Kidney (tissue), 14 donors: ENCODE data around the gene KRT1. TPM values are rescaled to one million over a fixed set of nuclear protein-coding genes. Genes with fewer than 3 reads are reported as not detected.

Source experiments
- DNase-seq, 5 donors: peaks; one replicate each; pipeline ENCODE4 v3.0.0-alpha.2; 2013 to 2020
- FAIRE-seq: peaks from 2 replicates; lab custom pipeline; 2012; peaks lifted over from hg19 to GRCh38; lab: Jason Lieb, UNC
- H3K27ac ChIP-seq, 2 donors: one replicate each; pipeline ENCODE4 v1.7.0; 2013; ENCODE audit warnings: low read depth in 2 of 2, low read length in 2 of 2, inconsistent platforms in 1 of 2
- H3K27me3 ChIP-seq: one replicate; pipeline ENCODE4 v1.7.1; 2013; ENCODE audit warnings: low read length, inconsistent platforms; ENCODE audit not compliant: control insufficient read depth, insufficient read depth
- H3K36me3 ChIP-seq, 3 donors: one replicate each; pipeline versions ENCODE4 v1.7.0 to v1.7.1; 2013; ENCODE audit warnings: low read length in 3 of 3, control low read depth in 1 of 3, inconsistent platforms in 1 of 3; ENCODE audit not compliant: insufficient read depth in 3 of 3, control insufficient read depth in 2 of 3
- H3K4me1 ChIP-seq, 3 donors: one replicate each; pipeline versions ENCODE4 v1.7.0 to v1.7.1; 2013; ENCODE audit warnings: low read length in 3 of 3, inconsistent platforms in 1 of 3, low read depth in 1 of 3; ENCODE audit not compliant: control insufficient read depth in 2 of 3, insufficient read depth in 2 of 3
- H3K4me3 ChIP-seq, 3 donors: one replicate each; pipeline versions ENCODE4 v1.7.0 to v1.8.1; 2013; ENCODE audit warnings: low read length in 3 of 3, control low read depth in 1 of 3, inconsistent platforms in 1 of 3
- H3K9ac ChIP-seq, 3 donors: one replicate each; pipeline versions ENCODE4 v1.7.0 to v1.7.1; 2013; ENCODE audit warnings: low read length in 3 of 3, control low read depth in 1 of 3, inconsistent platforms in 1 of 3
- H3K9me3 ChIP-seq, 3 donors: one replicate each; pipeline versions ENCODE4 v1.7.0 to v1.7.1; 2013; ENCODE audit warnings: low read length in 3 of 3, control low read depth in 1 of 3, inconsistent platforms in 1 of 3; ENCODE audit not compliant: control insufficient read depth in 2 of 3, insufficient read depth in 1 of 3
- CTCF ChIP-seq: IDR thresholded peaks from 3 replicates; pipeline ENCODE4 v1.5.1; 2012; ENCODE audit warnings: mild to moderate bottlenecking, moderate library complexity, borderline replicate concordance; ENCODE audit not compliant: insufficient read depth; ENCODE audit errors: extremely low read depth
- intact Hi-C: fragments of 100-400 bp; cut with DNase I; formaldehyde crosslinking; loops from one replicate; pipeline ENCODE4 v1.11.1; 2022
- polyA plus RNA-seq: library from polyadenylated mRNA; stranded (reverse); fragments of 350-450 nt; fragmentation: Illumina TruSeq; extraction: RNeasy Lipid Tissue Mini Kit (QIAGEN cat#74804); gene quantifications from one replicate; pipeline ENCODE4 v1.2.3, GENCODE V29; 2014; ENCODE audit warnings: low read depth, low replicate concordance; ENCODE audit not compliant: insufficient read depth
- total RNA-seq: library from RNA; stranded (reverse); fragmentation: NEBNext Ultra II Directional; extraction: Animal tissue kit (Norgen Biotek cat#: 25700); gene quantifications from one replicate; pipeline ENCODE4 v1.2.1, GENCODE V29; 2021
- donor health status: control.
- donor health status: control.
- donor health status: control.
- donor health status: control.
- donor health status: control.
- donor health status: DM: yes; HTN: yes; CAD: no.
- donor health status: Normal renal cell carcinoma (clear cell type).

KRT1 gene
- total and polyA plus RNA-seq, 2 donors from 2014 or later: not detected

DNA sequence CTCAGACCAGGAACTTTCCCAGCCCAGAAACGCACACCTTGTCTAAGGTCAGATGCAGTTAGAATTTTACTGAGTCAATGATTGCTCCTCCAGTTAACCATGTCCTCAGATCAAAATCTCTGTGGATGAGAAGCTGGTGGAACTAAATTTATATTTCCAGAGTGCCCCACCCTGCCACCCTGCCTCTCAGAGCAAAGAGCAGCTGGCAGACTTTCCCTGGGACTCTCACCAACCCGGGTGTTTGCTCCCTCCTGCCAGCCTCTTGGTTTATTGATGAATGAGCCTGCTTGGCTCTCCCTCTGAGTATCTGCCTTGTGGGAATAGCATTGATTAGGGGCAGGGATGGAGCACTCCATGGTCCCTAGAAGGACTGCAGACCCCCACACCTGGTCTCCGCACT, 5.9 kb upstream of the KRT1 start:
- H3K9ac ChIP-seq: no peak overlapping the region
- H3K27me3 ChIP-seq: no peaks in the 10 kb centered on the region
- no peaks in the 10 kb centered on the region for H3K9me3 ChIP-seq
- no peaks in the 10 kb centered on the region for H3K4me1 ChIP-seq
- no peak overlapping the region for H3K27ac ChIP-seq
- no peak overlapping the region for H3K4me3 ChIP-seq
- no peak for TF ChIP-seq CTCF
- FAIRE-seq (no peak), DNase-seq (no peak)
- H3K36me3 ChIP-seq: no peaks in the 10 kb centered on the region
- intact Hi-C loops: no loop called here

DNA sequence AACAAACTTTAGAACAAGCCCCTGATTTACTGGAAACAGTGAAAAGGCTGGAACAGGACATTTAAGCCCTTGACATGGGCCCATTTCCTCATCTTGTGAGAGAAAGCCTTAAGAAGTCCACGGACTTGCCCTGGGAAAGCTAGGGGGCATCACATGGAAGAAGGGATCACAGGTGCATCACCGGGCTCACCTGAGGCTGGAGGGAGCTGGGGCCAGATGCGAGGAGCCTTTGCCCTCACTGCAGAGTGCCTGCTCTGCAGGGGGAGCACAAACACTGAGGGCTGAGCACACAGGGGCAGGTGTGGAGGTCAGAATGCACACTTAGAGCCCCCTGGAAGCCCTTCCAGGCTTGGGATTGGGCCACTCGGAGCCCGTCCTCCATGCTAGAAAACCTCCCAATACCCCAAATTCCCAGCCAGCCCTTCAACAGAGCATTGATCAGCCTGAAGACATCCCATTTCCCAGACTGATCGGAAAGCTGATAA, 5.2 kb upstream of the KRT1 start:
- FAIRE-seq (no peak), DNase-seq (no peak)
- Histone ChIP-seq H3K27me3 (no peaks in the 10 kb centered on the region), H3K36me3 (no peaks in the 10 kb centered on the region), H3K9me3 (no peaks in the 10 kb centered on the region), H3K27ac (no peak overlapping the region), H3K4me3 (no peak overlapping the region), H3K4me1 (no peaks in the 10 kb centered on the region), H3K9ac (no peak overlapping the region)
- intact Hi-C loops: no loop called here
- TF ChIP-seq CTCF: no peak

- Histone ChIP-seq H3K27ac (no peak overlapping the region), H3K36me3 (no peaks in the 10 kb centered on the region), H3K4me1 (no peaks in the 10 kb centered on the region), H3K9me3 (no peaks in the 10 kb centered on the region), H3K4me3 (no peak overlapping the region), H3K27me3 (no peaks in the 10 kb centered on the region), H3K9ac (no peak overlapping the region)
- intact Hi-C loops: no loop called here
- no peak for TF ChIP-seq CTCF
- DNase-seq (no peak), FAIRE-seq (no peak)
Observed at GRCh38 chr12:52684431-52684830, 4.2 kb upstream of the KRT1 start.

DNA sequence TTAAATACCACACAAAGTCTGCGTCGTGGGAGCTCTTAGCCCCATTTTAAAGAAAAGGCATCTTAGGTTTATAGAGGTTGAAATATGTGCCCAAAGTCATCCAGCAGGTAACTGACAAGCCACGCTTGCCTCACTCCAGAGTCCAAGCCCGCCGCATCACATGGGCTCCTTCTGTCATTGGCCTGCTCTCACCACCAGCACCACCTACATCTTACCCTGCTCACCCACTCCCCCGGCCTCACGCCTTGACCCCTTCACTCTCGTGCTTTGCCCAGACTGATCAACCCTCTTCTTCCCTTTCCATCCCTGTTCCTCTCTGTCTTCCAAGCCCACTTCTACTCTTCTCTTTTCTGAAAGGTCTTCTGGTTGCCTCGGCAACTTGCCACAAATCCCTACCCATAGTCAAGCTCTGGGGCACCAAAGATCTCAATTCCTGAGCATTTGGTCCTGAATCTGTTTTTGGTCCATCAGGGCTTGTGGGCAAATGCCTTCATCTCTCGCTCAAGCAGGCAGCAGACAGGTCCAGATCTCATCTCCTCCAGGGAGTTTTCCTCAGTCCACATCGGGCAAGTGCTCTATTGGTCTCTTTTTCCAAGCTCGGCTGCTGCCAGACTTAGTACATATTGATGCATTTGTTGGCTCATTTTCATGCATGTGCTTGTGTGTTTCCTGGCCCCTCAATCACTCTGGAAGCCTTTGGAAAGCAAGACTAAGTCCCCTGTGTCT, 3.5 kb upstream of the KRT1 start:
- H3K4me3 ChIP-seq: no peak overlapping the region
- no peak for TF ChIP-seq CTCF
- no peaks in the 10 kb centered on the region for H3K4me1 ChIP-seq
- H3K27me3 ChIP-seq: no peaks in the 10 kb centered on the region
- FAIRE-seq: no peak
- no peaks in the 10 kb centered on the region for H3K9me3 ChIP-seq
- H3K9ac ChIP-seq: no peak overlapping the region
- no peak overlapping the region for H3K27ac ChIP-seq
- intact Hi-C loops: no loop called here
- no peaks in the 10 kb centered on the region for H3K36me3 ChIP-seq
- no peak for DNase-seq
